H1 (cell line): ENCODE data around the gene IL1A.

ENCODE experiments used
- CBX8 ChIP-seq: fragments of 300-800, 300-1000 bp; sonication (generic); IDR thresholded peaks from 2 replicates; pipeline ENCODE4 v1.7.1; 2016; ENCODE audit warnings: low read depth, low read length, borderline replicate concordance
- GABPA ChIP-seq: IDR thresholded peaks from 2 replicates; pipeline ENCODE4 v1.6.1; 2011; ENCODE audit warnings: mild to moderate bottlenecking, low read length, moderate library complexity, borderline replicate concordance; ENCODE audit not compliant: insufficient read depth
- SIN3A ChIP-seq, 2 experiments: IDR thresholded peaks in 1 of 2; conservative IDR thresholded peaks in 1 of 2; 2 replicates each; pipeline ENCODE4 v1.6.1; 2011 to 2012; ENCODE audit warnings: low read length in 2 of 2, improper control_type of control experiment in 1 of 2, low read depth in 1 of 2, mild to moderate bottlenecking in 1 of 2
- TEAD4 ChIP-seq: IDR thresholded peaks from 2 replicates; pipeline ENCODE4 v1.6.1; 2012; ENCODE audit warnings: low read depth, low read length, inconsistent platforms, mixed read lengths
- TF ChIP-seq, protein P1 (sequence below): IDR thresholded peaks from 2 replicates; pipeline ENCODE4 v1.6.1; 2011; ENCODE audit warnings: low read length, improper control_type of control experiment
- TF ChIP-seq, protein P2 (sequence below), 3 experiments: IDR thresholded peaks; 1 replicate in 2 of 3; 2 replicates in 1 of 3; pipeline versions ENCODE4 v1.5.1 to v1.6.1; 2011; ENCODE audit warnings: low read length in 3 of 3, mild to moderate bottlenecking in 3 of 3, inconsistent platforms in 2 of 3, low read depth in 1 of 3, moderate library complexity in 1 of 3; ENCODE audit not compliant: insufficient read depth in 1 of 3; ENCODE audit errors: control extremely low read depth in 1 of 3

DNA sequence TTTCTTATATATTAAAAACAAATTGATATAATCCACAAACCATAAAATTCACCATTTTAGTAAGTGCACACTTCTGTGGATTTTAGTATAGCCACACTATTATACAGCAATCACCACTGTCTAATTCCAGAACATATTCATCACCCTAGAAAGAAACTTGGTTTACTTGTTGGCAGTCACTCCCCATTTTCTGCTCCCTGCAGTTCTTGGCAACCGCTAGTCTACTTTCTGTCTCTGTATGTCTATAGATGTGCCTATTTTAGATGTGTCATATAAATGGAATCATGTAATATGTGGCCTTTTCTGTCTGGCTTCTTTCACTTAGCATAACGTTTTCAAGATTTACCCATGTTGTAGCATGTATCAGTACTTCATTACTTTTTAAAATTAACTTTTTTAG lies 25.6 kb downstream of the IL1A start:
- TF ChIP-seq SIN3A (conservative IDR thresholded peaks at IDR 0.05 in 1 of 2, IDR thresholded peaks at IDR 0.05 in 1 of 2; ENCODE audit: low read depth in 1 of 2, low read length in 2 of 2) (no peak), TEAD4 (no peak), GABPA (no peak), CBX8 (no peak)
- TF ChIP-seq, protein P1, sequence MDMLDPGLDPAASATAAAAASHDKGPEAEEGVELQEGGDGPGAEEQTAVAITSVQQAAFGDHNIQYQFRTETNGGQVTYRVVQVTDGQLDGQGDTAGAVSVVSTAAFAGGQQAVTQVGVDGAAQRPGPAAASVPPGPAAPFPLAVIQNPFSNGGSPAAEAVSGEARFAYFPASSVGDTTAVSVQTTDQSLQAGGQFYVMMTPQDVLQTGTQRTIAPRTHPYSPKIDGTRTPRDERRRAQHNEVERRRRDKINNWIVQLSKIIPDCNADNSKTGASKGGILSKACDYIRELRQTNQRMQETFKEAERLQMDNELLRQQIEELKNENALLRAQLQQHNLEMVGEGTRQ = no peak
- TF ChIP-seq, protein P2, sequence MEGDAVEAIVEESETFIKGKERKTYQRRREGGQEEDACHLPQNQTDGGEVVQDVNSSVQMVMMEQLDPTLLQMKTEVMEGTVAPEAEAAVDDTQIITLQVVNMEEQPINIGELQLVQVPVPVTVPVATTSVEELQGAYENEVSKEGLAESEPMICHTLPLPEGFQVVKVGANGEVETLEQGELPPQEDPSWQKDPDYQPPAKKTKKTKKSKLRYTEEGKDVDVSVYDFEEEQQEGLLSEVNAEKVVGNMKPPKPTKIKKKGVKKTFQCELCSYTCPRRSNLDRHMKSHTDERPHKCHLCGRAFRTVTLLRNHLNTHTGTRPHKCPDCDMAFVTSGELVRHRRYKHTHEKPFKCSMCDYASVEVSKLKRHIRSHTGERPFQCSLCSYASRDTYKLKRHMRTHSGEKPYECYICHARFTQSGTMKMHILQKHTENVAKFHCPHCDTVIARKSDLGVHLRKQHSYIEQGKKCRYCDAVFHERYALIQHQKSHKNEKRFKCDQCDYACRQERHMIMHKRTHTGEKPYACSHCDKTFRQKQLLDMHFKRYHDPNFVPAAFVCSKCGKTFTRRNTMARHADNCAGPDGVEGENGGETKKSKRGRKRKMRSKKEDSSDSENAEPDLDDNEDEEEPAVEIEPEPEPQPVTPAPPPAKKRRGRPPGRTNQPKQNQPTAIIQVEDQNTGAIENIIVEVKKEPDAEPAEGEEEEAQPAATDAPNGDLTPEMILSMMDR (IDR thresholded peaks at IDR 0.05; ENCODE audit: control extremely low read depth in 1 of 3, insufficient read depth in 1 of 3, low read depth in 1 of 3, low read length in 3 of 3) = no peak
